Subcutaneous abdominal adipose tissue (tissue), 5 donors: Measurements from ENCODE around the gene GZF1.

ENCODE experiments used
- H3K27ac ChIP-seq: one replicate; pipeline ENCODE4 v1.7.0; 2013; ENCODE audit warnings: low read depth, mild to moderate bottlenecking, inconsistent platforms, low read length, moderate library complexity
- H3K27me3 ChIP-seq, 5 donors: one replicate each; pipeline ENCODE4 v1.7.0; 2013; ENCODE audit warnings: low read length in 5 of 5, inconsistent platforms in 1 of 5; ENCODE audit not compliant: control insufficient read depth in 5 of 5, insufficient read depth in 4 of 5
- H3K36me3 ChIP-seq, 5 donors: one replicate each; pipeline ENCODE4 v1.7.0; 2013; ENCODE audit warnings: low read length in 5 of 5; ENCODE audit not compliant: control insufficient read depth in 5 of 5, insufficient read depth in 5 of 5
- H3K4me1 ChIP-seq, 5 donors: one replicate each; pipeline ENCODE4 v1.7.0; 2013; ENCODE audit warnings: low read length in 5 of 5, mild to moderate bottlenecking in 3 of 5, moderate library complexity in 1 of 5; ENCODE audit not compliant: control insufficient read depth in 5 of 5, insufficient read depth in 5 of 5
- H3K4me3 ChIP-seq, 5 donors: one replicate each; pipeline ENCODE4 v1.7.0; 2013; ENCODE audit warnings: low read length in 5 of 5, low read depth in 1 of 5
- H3K9ac ChIP-seq, 5 donors: one replicate each; pipeline ENCODE4 v1.7.0; 2013; ENCODE audit warnings: low read length in 5 of 5, mild to moderate bottlenecking in 4 of 5, moderate library complexity in 3 of 5
- H3K9me3 ChIP-seq, 5 donors: one replicate each; pipeline ENCODE4 v1.7.0; 2013; ENCODE audit warnings: low read length in 5 of 5; ENCODE audit not compliant: control insufficient read depth in 5 of 5
- donor health status: healthy.
- donor health status: healthy.
- donor health status: healthy.
- donor health status: healthy.
- donor health status: healthy.

GZF1 gene

DNA sequence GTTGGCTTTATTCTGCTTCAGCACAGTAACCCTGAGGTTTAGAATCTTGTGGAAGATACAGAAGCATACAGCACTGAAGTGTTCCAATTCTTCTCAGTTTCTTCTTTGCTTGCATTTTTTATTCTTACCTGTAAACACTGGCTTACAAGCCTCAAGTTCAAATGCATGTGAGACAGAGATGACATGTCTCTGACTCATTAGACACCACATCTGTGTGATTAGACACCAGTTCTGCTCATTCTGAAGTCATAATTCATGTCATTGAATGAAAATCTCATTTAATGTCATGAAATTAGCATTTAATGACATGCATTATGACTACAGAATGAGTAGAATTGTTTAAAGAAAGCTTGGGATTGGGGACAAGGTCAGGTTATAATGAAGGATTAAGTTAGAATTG, 5.8 kb downstream of the GZF1 start:
- Histone ChIP-seq H3K27ac (no peak overlapping the region), H3K9me3 (no peaks in the 10 kb centered on the region), H3K27me3 (no peaks in the 10 kb centered on the region), H3K9ac (no peak overlapping the region), H3K4me1 (peaks cover 0 to 28% (median 20%) of the 10 kb centered on the region in 5 donors), H3K36me3 (peaks cover 28 to 55% (median 50%) of the 10 kb centered on the region in 5 donors), H3K4me3 (no peak overlapping the region)

DNA sequence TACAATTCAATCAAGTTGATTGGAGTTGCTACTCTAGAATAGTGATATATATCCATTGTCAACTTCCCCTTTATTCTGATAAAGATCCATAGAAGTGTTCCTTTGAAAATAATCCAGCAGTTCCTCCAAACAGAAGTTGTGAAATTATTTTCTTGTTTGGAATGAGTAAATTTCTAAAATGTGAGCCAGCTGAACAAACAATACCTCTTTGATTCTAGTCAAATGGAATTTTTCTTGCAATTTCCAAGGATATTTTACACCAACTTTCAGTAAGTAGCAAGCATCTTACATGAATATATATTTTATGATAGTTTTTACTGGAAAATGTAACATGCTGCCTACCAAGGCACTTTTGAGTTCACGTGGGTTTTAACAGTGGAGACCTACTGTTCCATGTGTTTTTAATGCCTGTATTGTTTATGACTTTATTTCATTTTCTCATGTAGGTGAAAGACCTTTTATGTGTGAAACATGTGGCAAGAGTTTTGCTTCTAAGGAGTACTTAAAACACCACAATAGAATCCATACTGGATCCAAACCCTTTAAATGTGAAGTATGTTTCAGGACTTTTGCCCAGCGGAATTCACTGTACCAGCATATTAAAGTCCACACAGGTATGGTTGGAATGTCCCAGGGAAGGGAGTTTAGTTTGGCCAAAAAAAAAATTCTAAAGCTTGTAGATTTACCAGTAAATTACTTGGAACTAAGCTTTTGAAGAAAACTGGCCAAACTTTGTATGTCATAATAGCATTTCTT, 6.5 kb downstream of the GZF1 start:
- Histone ChIP-seq H3K4me1 (peaks cover 0 to 21% (median 13%) of the 10 kb centered on the region in 5 donors), H3K27ac (peak overlapping the region; percentile 6), H3K4me3 (no peak overlapping the region), H3K9ac (no peak overlapping the region), H3K36me3 (peaks cover 28 to 62% (median 57%) of the 10 kb centered on the region in 5 donors), H3K27me3 (no peaks in the 10 kb centered on the region), H3K9me3 (no peaks in the 10 kb centered on the region)

DNA sequence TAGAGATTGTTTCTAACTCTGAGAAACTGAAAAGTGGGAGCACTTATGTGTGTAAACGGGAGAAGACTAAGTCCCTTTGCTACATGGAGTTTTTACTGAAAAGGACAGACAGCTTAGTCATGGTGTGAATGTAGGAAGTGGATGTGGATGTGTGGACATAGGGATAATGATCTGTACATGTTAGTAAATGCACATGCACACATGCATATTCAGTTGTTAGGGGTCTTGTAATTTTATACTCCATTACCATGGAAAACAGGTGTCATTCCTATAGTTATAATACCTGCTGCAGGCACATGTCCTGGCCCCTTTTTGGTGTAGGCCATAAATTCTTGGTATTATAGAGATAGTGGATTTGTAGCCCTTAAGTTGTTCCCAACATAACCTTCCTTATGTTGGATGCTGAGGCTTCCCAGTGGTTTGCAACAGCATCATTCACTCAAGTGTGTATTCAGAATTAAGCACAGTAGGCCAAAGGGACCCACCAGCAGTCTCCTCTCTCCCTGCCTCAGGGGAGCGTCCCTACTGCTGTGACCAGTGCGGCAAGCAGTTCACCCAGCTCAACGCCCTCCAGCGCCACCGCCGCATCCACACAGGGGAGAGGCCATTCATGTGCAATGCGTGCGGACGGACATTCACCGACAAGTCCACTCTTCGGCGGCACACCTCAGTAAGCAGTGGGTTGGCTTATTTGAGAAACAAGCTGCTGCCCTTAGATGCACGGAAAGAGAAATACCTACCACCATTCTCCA, 7.3 kb downstream of the GZF1 start:
- H3K9me3 ChIP-seq: no peaks in the 10 kb centered on the region
- H3K36me3 ChIP-seq: peaks cover 28 to 69% (median 58%) of the 10 kb centered on the region in 5 donors
- H3K4me1 ChIP-seq: peaks cover 0 to 18% (median 13%) of the 10 kb centered on the region in 5 donors
- no peak overlapping the region for H3K27ac ChIP-seq
- no peak overlapping the region for H3K4me3 ChIP-seq
- H3K27me3 ChIP-seq: no peaks in the 10 kb centered on the region
- H3K9ac ChIP-seq: no peak overlapping the region

DNA sequence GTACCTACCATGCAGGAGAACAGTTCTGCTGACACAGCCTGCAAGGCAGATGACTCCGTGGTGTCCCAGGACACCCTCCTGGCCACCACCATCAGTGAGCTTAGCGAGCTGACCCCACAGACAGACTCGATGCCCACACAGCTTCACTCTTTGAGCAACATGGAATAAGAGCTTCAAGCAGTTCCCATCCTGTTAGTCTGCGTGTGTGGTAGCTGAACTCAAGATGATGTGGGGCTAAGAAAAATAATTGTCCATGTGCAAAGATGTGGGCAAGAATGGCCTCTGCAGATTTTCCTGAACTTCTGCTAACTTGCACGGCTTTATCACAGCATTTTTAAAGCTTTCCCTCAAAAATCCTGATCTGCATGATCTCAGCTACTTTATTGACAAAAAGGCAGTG, 8.3 kb downstream of the GZF1 start:
- H3K4me1 ChIP-seq: peaks cover 0 to 18% (median 13%) of the 10 kb centered on the region in 5 donors
- no peaks in the 10 kb centered on the region for H3K9me3 ChIP-seq
- H3K4me3 ChIP-seq: no peak overlapping the region
- no peaks in the 10 kb centered on the region for H3K27me3 ChIP-seq
- no peak overlapping the region for H3K27ac ChIP-seq
- peaks cover 33 to 63% (median 54%) of the 10 kb centered on the region in 5 donors for H3K36me3 ChIP-seq
- no peak overlapping the region for H3K9ac ChIP-seq

- H3K27me3 ChIP-seq: no peaks in the 10 kb centered on the region
- H3K9me3 ChIP-seq: no peaks in the 10 kb centered on the region
- peaks cover 36 to 62% (median 54%) of the 10 kb centered on the region in 5 donors for H3K36me3 ChIP-seq
- no peak overlapping the region for H3K4me3 ChIP-seq
- H3K4me1 ChIP-seq: peaks cover 0 to 13% (median 8%) of the 10 kb centered on the region in 5 donors
- no peak overlapping the region for H3K9ac ChIP-seq
- H3K27ac ChIP-seq: no peak overlapping the region
These were observed 8.9 kb downstream of the GZF1 start for GRCh38 chr20:23370873-23371272.

DNA sequence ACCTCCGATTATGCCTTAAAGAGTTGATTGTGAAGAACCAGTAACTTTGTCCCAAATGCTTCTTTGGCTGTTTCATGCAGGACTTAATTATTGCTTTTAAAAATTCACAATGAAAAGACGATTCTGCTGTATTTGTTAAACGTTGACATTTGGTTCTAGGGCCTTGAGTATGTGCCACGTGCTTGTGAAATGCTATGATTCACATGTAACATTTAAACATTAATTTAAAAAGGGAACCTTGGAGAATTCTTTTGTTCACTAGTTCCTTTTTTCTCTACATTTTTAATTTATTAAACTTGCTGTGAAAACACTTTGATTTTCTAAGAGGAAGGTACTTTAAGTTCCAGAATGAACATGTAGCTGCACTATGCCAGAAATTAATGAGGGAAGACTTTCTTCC, 9.5 kb downstream of the GZF1 start:
- Histone ChIP-seq H3K27me3 (no peaks in the 10 kb centered on the region), H3K4me1 (peaks cover 0 to 9% (median 2%) of the 10 kb centered on the region in 5 donors), H3K4me3 (no peak overlapping the region), H3K9me3 (no peaks in the 10 kb centered on the region), H3K27ac (no peak overlapping the region), H3K36me3 (peaks cover 43 to 66% (median 59%) of the 10 kb centered on the region in 5 donors), H3K9ac (no peak overlapping the region)

- H3K27me3 ChIP-seq: no peaks in the 10 kb centered on the region
- H3K4me3 ChIP-seq: no peak overlapping the region
- no peak overlapping the region for H3K27ac ChIP-seq
- H3K9me3 ChIP-seq: no peaks in the 10 kb centered on the region
- no peaks in the 10 kb centered on the region for H3K4me1 ChIP-seq
- H3K9ac ChIP-seq: no peak overlapping the region
- H3K36me3 ChIP-seq: peaks cover 52 to 71% (median 65%) of the 10 kb centered on the region in 5 donors
These were observed 12.5 kb downstream of the GZF1 start for GRCh38 chr20:23374441-23374840.

DNA sequence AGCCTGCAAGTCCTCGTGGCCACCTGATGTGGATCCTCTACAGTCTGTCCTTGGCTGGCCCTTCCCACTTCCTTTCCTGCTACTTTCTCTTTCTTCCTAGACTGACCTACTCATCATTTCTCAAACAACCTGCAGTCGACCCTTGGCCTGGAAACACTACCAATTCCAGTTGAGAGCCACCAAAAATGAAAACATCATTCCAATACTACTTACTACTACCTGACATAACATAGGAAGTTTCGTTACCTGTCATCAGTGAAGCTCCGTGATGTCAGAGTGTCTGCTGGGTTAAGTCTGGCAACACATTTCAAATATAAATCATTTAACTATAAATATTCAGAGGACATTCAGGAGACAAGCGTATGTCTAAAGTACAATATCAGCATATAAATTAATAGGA, 13.8 kb downstream of the GZF1 start:
- H3K9ac ChIP-seq: no peak overlapping the region
- H3K4me3 ChIP-seq: no peak overlapping the region
- peaks cover 43 to 66% (median 57%) of the 10 kb centered on the region in 5 donors for H3K36me3 ChIP-seq
- no peaks in the 10 kb centered on the region for H3K9me3 ChIP-seq
- no peaks in the 10 kb centered on the region for H3K27me3 ChIP-seq
- H3K4me1 ChIP-seq: no peaks in the 10 kb centered on the region
- H3K27ac ChIP-seq: no peak overlapping the region

GRCh38 chr20:23379772-23380171, 17.8 kb downstream of the GZF1 start:
- H3K36me3 ChIP-seq: peaks cover 22 to 47% (median 34%) of the 10 kb centered on the region in 5 donors
- H3K9me3 ChIP-seq: no peaks in the 10 kb centered on the region
- no peak overlapping the region for H3K27ac ChIP-seq
- no peaks in the 10 kb centered on the region for H3K4me1 ChIP-seq
- H3K4me3 ChIP-seq: no peak overlapping the region
- H3K27me3 ChIP-seq: no peaks in the 10 kb centered on the region
- no peak overlapping the region for H3K9ac ChIP-seq

DNA sequence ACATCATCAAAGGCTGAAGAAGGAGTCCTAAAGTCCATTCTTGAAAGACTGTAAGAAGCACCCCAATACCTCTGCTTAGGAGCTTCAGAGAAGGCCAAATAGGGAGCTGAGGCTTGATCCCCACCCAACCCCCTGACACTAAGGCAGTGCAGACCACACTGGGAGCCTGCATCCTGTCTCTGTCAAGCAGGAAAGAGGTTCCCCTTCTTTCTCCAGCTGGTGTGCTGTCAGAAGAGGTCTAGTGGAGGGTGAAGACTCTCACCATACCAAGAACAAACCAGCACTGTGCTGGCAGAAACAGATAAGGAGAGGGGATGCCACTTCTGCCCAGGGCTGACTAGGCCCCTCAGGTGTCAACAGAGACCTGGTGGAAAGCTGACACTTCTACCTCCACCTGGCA, 19.9 kb downstream of the GZF1 start:
- Histone ChIP-seq H3K4me3 (no peak overlapping the region), H3K9ac (no peak overlapping the region), H3K27me3 (no peaks in the 10 kb centered on the region), H3K4me1 (no peaks in the 10 kb centered on the region), H3K36me3 (peaks cover 12 to 33% (median 17%) of the 10 kb centered on the region in 5 donors), H3K9me3 (no peaks in the 10 kb centered on the region), H3K27ac (no peak overlapping the region)
